Central memory CD4-positive, alpha-beta T cell (primary cell): Measurements from ENCODE around the gene UBASH3B.
"Not testable (repeated sequence)": the region's sequence is repeated elsewhere in the genome, so short reads cannot be mapped to it uniquely, and the experiment has no call there.

Experiments used
- DNase-seq: peaks from one replicate; pipeline ENCODE4 v3.0.0; 2022
- total RNA-seq, 3 experiments: gene quantifications; one replicate each; lab custom pipeline; 2026; lab: John Stamatoyannopoulos, UW

Gene UBASH3B, protein sequence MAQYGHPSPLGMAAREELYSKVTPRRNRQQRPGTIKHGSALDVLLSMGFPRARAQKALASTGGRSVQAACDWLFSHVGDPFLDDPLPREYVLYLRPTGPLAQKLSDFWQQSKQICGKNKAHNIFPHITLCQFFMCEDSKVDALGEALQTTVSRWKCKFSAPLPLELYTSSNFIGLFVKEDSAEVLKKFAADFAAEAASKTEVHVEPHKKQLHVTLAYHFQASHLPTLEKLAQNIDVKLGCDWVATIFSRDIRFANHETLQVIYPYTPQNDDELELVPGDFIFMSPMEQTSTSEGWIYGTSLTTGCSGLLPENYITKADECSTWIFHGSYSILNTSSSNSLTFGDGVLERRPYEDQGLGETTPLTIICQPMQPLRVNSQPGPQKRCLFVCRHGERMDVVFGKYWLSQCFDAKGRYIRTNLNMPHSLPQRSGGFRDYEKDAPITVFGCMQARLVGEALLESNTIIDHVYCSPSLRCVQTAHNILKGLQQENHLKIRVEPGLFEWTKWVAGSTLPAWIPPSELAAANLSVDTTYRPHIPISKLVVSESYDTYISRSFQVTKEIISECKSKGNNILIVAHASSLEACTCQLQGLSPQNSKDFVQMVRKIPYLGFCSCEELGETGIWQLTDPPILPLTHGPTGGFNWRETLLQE
- total RNA-seq, result 54.5 to 58.4 (median 56.9) reads per million in 3 experiments

DNA sequence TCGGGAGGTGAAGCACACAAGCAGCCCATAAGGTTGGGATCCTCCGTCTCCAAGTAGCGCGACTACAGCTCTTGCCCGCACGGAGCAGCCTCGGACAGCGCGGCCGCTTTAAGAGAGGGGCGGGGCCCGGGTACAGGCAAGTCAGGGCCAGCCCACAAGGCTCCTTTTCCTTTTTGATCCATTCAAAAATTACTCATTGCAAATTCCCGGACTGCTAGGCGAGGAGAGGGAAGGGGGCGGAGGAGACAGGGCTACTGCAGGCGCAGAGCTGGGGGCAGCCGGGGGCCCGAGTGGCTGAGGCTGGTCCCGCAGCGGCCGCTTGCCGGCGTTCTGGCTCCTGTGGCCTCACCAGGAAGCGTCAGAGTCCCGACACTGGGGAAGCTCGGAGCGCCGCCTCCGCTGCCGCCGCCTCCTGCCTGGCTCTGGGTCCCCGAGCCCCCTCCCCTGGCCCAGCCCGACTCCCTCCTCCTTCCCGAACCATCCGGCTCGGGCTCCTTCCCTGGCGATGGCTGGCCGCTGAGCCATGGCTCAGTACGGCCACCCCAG, at the start of gene UBASH3B:
Gene UBASH3B, plus strand, starts transcription at position 196 of the 546 bp plus-strand sequence. Its CDS starts 328 bp downstream, at position 524.
- DNase-seq, result peak; percentile 58

DNA sequence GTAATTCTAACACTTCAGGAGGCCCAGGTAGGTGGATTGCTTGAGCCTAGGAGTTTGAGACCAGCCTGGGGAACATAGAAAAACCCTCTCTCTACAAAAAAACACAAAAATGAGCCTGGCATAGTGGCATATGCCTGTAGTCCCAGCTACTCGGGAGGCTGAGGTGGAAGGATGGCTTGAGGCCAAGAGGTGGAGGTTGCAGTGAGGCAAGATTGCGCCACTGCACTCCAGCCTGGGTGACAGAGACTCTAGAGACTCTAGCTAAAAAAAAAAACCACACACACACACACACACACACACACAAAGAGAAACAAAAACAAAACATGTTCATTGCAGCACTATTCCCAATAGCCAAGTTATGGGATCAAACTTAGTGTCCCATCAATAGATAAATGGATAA, 48.4 kb upstream of the UBASH3B start:
- not testable (repeated sequence) for DNase-seq

GRCh38 chr11:122612123-122612824, 43.2 kb upstream of the UBASH3B start:
- DNase-seq, result no peak

- no peak for DNase-seq
These were observed 38.8 kb upstream of the UBASH3B start for GRCh38 chr11:122616718-122617117.

GRCh38 chr11:122617297-122617696, 38.2 kb upstream of the UBASH3B start:
- DNase-seq, result no peak

- no peak for DNase-seq
These were observed 37.6 kb upstream of the UBASH3B start for GRCh38 chr11:122617926-122618325.

DNA sequence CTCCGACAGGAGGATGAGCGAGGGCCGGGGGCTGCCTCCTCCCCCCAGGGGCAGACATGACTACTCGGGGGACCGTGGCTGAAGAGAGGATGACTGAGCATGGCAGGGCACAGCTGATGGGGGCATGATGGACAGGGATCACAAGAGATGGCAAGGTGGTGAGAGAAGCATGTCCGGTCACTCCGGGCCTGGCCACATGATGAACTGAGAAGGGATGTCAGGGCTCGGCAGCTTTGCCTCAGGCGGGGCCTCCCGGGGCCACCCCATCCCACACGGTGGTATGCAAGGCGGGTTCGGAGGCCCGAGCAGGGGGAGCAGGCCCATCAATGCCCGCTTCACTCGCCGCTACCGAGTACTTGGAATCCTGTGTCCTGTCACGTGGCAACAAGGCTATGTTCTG, 36.6 kb upstream of the UBASH3B start:
- no peak for DNase-seq

DNA sequence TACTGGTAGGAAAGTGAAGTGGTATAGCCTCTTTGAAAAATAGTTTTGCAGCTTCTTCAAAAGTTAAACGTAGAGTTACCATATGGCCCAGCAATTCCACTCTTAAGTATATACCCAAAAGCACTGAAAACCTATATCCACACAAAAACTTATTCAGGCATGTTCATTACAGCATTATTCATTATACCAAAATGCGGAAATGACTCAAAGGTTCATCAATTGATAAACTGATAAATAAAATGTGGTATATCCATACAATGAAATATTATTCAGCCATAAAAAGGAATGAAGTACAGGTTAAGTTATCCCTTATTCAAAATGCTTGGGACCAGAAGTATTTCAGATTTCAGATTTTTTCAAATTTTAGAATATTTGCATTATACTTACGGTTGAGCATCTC, 35.8 kb upstream of the UBASH3B start:
- no peak for DNase-seq

- not testable (repeated sequence) for DNase-seq
These were observed 30.0 kb upstream of the UBASH3B start for GRCh38 chr11:122625501-122625900.

GRCh38 chr11:122625976-122626665, 29.4 kb upstream of the UBASH3B start:
- no peak for DNase-seq

DNA sequence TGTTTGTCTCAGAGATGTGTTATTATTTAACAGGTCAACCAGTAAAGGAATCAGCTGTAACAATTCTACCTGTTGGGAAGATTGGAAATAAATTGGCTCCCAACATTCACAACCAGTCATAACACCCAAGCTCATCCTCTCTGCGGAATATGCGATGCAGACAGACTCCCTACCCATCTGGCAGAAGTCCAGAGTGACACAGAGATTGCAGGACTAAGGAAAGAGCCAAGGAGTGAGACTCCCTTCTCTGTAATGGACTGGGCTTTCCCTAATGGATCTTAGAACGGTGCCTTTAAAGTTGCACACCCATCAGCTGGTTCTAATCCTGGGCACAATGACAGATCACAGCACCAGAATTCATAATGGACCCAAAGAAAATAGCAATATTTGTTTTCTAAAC, 27.8 kb upstream of the UBASH3B start:
- no peak for DNase-seq

DNA sequence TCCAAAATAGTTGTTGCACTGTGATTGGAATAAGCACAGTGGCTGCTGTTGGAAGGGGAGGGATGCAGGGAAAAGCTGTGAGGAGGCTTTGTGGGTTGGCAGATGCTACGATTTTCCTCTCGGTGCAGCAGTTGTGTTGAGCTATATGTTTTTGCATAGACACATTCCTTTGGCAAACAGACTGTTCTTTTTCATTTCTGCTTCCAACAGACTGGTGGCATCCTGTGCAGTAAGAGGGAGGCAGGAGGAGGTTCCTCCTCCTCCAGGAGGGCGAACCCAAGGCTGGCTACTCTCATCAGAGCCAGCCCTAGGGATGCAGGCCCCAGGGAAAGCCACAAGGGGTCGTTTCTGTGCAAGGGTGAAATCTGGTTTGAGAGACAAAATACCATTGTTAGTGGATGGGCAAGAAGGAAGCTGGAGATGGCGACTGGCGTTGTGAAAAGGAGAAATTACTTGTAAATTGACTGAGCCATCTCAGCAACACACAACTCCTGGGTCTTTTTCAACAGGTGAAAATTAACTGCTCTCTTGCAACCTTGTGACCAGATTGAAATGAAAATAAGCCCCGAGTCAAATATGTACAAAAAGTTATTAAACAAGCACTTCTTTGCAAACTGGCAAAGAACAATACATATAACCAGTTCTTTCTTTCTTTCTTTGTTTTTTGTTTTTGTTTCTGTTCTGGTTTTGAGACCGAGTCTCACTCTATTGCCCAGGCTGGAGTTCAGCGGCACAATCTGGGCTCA, 26.5 kb upstream of the UBASH3B start:
- DNase-seq, result peak; percentile 52

DNA sequence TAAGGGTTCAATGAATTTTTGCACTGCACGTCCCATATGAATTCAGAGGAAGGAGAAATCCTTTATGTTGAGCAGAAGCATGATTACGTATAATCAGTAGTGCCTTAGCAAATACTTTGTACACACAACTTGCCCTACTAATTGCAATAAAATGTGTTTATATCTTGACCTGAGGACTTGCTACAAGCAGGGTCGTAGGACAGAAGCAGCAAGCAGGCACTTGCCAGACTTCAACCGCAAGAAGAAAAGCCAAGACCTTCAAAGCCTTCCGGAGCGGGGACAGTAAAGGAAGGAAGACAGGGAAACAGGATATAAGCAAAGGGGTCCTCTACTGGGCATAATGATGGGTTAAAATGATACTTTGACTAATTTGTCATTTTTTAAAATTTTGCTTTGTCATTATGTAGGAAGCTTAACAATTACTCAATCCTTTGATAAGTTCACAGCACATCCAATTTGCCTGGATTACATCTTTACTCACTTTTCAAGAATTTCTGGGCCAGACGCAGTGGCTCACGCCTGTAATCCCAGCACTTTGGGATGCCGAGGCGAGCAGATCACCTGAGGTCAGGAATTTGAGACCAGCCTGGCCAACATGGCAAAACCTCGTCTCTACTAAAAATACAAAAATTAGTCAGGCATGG, 23.2 kb upstream of the UBASH3B start:
- no peak for DNase-seq

- peak; percentile 24 for DNase-seq
These were observed 22.2 kb upstream of the UBASH3B start for GRCh38 chr11:122633219-122633829.

DNA sequence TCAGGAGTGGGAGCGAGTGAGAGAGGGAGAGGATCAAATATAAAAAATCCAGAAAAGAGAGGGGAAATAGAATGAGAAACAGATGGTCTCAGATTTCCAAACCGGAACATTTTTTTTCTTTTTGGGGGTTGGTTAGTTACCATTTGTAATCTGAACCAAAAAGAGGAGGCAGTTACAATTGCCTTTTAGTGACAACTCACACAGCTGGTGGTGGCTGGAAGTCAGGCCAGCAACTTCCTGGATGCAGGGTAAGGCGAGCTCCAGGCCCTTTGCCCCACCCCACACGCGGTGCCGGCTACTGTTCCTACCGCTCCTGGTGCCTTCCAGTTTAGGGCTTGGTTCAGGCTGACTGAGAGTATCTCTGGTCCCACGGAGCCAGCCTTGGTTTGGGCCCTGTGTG, 21.0 kb upstream of the UBASH3B start:
- DNase-seq, result no peak

- peak; percentile 9 for DNase-seq
These were observed 18.0 kb upstream of the UBASH3B start for GRCh38 chr11:122637541-122637940.

DNA sequence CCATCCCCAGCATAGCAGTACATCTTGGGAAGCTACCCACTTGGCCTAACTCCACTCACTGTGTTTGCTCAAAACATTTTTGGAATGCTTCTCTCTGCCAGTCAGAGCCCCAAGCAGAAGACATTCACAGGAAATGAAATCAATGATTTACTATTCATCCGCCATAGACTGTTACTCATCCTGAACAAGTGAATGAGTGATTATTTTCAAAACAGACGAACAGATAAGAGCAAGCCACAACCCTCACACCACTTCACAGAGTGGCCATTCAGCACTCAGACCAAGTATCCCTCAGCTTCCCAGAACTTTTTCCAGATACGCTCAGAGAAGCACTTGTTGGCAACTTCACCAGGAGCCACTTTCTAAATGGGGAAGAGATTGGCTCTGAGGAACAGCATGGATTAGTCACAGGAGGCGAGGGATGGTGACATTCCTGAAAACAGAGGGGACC, 13.0 kb upstream of the UBASH3B start:
- no peak for DNase-seq

GRCh38 chr11:122642971-122643370, 12.6 kb upstream of the UBASH3B start:
- no peak for DNase-seq

DNA sequence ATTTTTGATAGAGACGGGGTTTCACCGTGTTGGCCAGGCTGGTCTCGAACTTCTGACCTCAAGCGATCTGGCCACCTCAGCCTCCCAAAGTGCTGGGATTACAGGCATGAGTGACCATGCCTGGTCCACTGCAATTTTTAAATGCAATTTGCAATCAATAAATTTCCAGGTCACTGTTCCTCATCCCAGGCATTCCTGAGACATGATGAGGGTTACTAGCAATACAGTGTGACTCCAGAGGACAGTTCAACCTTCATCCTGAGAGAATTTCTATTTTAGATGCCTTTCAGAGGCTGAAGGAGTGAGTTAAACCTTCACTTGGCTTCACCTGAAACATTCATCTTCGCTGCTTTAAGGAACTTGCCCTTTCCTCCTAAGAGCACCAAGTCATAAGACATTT, 9.7 kb upstream of the UBASH3B start:
- no peak for DNase-seq

- no peak for DNase-seq
These were observed 8.8 kb upstream of the UBASH3B start for GRCh38 chr11:122646549-122647340.
